ENCODE measurements around the gene NRARP.

The NRARP gene

GRCh38 chr9:137256856-137257255 lies 45.2 kb downstream of the NRARP start:
- no peak for DNase-seq

- DNase-seq = no peak
Observed at GRCh38 chr9:137256362-137256761, 45.7 kb downstream of the NRARP start.

- no peak for DNase-seq
Observed at GRCh38 chr9:137255448-137256114, 46.5 kb downstream of the NRARP start.

- DNase-seq = peak; percentile 91 to 97 (median 96)
Observed at GRCh38 chr9:137254624-137255447, 47.2 kb downstream of the NRARP start, which contains the start of gene NELFB. NELFB (plus strand) TSS chr9:137255327.

- DNase-seq = no peak
Observed at GRCh38 chr9:137253717-137254623, 48.1 kb downstream of the NRARP start.

- DNase-seq = no peak
Observed at GRCh38 chr9:137252555-137253506, 49.2 kb downstream of the NRARP start.

- no peak for DNase-seq
Observed at GRCh38 chr9:137251490-137252268, 50.4 kb downstream of the NRARP start.

- no peak for DNase-seq
Observed at GRCh38 chr9:137251194-137251461, 50.9 kb downstream of the NRARP start, which contains the start of gene STPG3. STPG3 (plus strand) TSS chr9:137251286; CDS start chr9:137251287, 1 bp downstream.

GRCh38 chr9:137250329-137251193 lies 51.5 kb downstream of the NRARP start:
- no peak for DNase-seq
